BLaER1 treated with 17β-estradiol and CSF1 and Interleukin-3, amounts not matched to agents 10 nM and 100 nM (cell line): ENCODE data around the gene XIST.

ENCODE experiments used
- H3K27ac ChIP-seq, 11 experiments: shearing (Covaris generic); formaldehyde crosslinking; 2 replicates each; pipeline ENCODE4 v1.8.1; 2022
- H3K27me3 ChIP-seq, 11 experiments: shearing (Covaris generic); formaldehyde crosslinking; 2 replicates each; pipeline ENCODE4 v1.8.1; 2022
- H3K36me3 ChIP-seq, 11 experiments: shearing (Covaris generic); formaldehyde crosslinking; 2 replicates each; pipeline ENCODE4 v1.8.1; 2022
- H3K4me1 ChIP-seq, 10 experiments: shearing (Covaris generic); formaldehyde crosslinking; 2 replicates each; pipeline ENCODE4 v1.8.1; 2022
- H3K4me2 ChIP-seq, 11 experiments: shearing (Covaris generic); formaldehyde crosslinking; 2 replicates each; pipeline ENCODE4 v1.8.1; 2022
- H3K4me3 ChIP-seq, 10 experiments: shearing (Covaris generic); formaldehyde crosslinking; 2 replicates each; pipeline ENCODE4 v1.8.1; 2022
- H3K9ac ChIP-seq, 11 experiments: shearing (Covaris generic); formaldehyde crosslinking; 2 replicates each; pipeline ENCODE4 v1.8.1; 2022
- H3K9me3 ChIP-seq, 11 experiments: shearing (Covaris generic); formaldehyde crosslinking; replicated peaks in 1 of 11; 2 replicates each; pipeline ENCODE4 v1.8.1; 2022
- H4K20me1 ChIP-seq, 11 experiments: shearing (Covaris generic); formaldehyde crosslinking; 2 replicates each; pipeline ENCODE4 v1.8.1; 2022
- Cebpa-rat ChIP-seq, 11 experiments: shearing (Covaris generic); IDR thresholded peaks; 2 replicates each; pipeline ENCODE4 v1.8.1; 2022

XIST gene

GRCh38 chrX:73847100-73847499 lies 5.4 kb downstream of the XIST start:
- H3K9me3 ChIP-seq: peaks cover 0 to 7% (median 0%) of the 10 kb centered on the region in 11 experiments; a peak in 2 of 22 replicates
- no peak for TF ChIP-seq Cebpa-rat (IDR thresholded peaks at IDR 0.05)
- H3K4me2 ChIP-seq: peak overlapping the region; percentile 29 to 81 (median 73)
- peaks cover 27 to 68% (median 34%) of the 10 kb centered on the region in 10 experiments; a peak in 18 of 20 replicates for H3K4me1 ChIP-seq
- no peak overlapping the region for H3K27ac ChIP-seq
- H3K4me3 ChIP-seq: peak overlapping the region in 2 of 10 experiments; percentile 1 to 11; a peak in 3 of 20 replicates
- peaks cover 13 to 73% (median 52%) of the 10 kb centered on the region in 11 experiments; a peak in 21 of 22 replicates for H3K36me3 ChIP-seq
- H3K9ac ChIP-seq: no peak overlapping the region
- peaks cover 81 to 88% (median 83%) of the 10 kb centered on the region in 11 experiments for H4K20me1 ChIP-seq
- H3K27me3 ChIP-seq: no peaks in the 10 kb centered on the region

GRCh38 chrX:73842541-73843234 lies 9.8 kb downstream of the XIST start:
- no peak overlapping the region for H3K4me3 ChIP-seq
- no peak overlapping the region for H3K27ac ChIP-seq
- peaks cover 100% of the 10 kb centered on the region in 11 experiments for H4K20me1 ChIP-seq
- no peaks in the 10 kb centered on the region for H3K9me3 ChIP-seq
- no peaks in the 10 kb centered on the region for H3K27me3 ChIP-seq
- H3K4me2 ChIP-seq: peak overlapping the region in 9 of 11 experiments; percentile 0 to 26 (median 20); a peak in 6 of 22 replicates
- no peak overlapping the region for H3K9ac ChIP-seq
- H3K4me1 ChIP-seq: peaks cover 14 to 63% (median 22%) of the 10 kb centered on the region in 10 experiments; a peak in 18 of 20 replicates
- TF ChIP-seq Cebpa-rat (IDR thresholded peaks at IDR 0.05): no peak
- peaks cover 21 to 98% (median 58%) of the 10 kb centered on the region in 11 experiments for H3K36me3 ChIP-seq

- peaks cover 100% of the 10 kb centered on the region in 11 experiments for H4K20me1 ChIP-seq
- H3K36me3 ChIP-seq: peaks cover 24 to 98% (median 60%) of the 10 kb centered on the region in 11 experiments; a peak in 21 of 22 replicates
- no peak for TF ChIP-seq Cebpa-rat (IDR thresholded peaks at IDR 0.05)
- H3K9ac ChIP-seq: no peak overlapping the region
- no peak overlapping the region for H3K27ac ChIP-seq
- H3K9me3 ChIP-seq: no peaks in the 10 kb centered on the region
- H3K27me3 ChIP-seq: no peaks in the 10 kb centered on the region
- peaks cover 8 to 49% (median 12%) of the 10 kb centered on the region in 10 experiments; a peak in 12 of 20 replicates for H3K4me1 ChIP-seq
- H3K4me3 ChIP-seq: no peak overlapping the region
- H3K4me2 ChIP-seq: peak overlapping the region in 1 of 11 experiments; percentile 6; a peak in 1 of 22 replicates
These were observed 11.2 kb downstream of the XIST start for GRCh38 chrX:73841337-73841736.

- H3K27me3 ChIP-seq: no peaks in the 10 kb centered on the region
- H3K4me2 ChIP-seq: no peak overlapping the region
- no peak overlapping the region for H3K27ac ChIP-seq
- peaks cover 25 to 96% (median 61%) of the 10 kb centered on the region in 11 experiments; a peak in 20 of 22 replicates for H3K36me3 ChIP-seq
- no peaks in the 10 kb centered on the region for H3K9me3 ChIP-seq
- peaks cover 99 to 100% (median 100%) of the 10 kb centered on the region in 11 experiments for H4K20me1 ChIP-seq
- H3K4me3 ChIP-seq: no peak overlapping the region
- no peak overlapping the region for H3K9ac ChIP-seq
- peaks cover 3 to 39% (median 9%) of the 10 kb centered on the region in 10 experiments; a peak in 10 of 20 replicates for H3K4me1 ChIP-seq
- no peak for TF ChIP-seq Cebpa-rat (IDR thresholded peaks at IDR 0.05)
These were observed 12.2 kb downstream of the XIST start for GRCh38 chrX:73840120-73840924.

GRCh38 chrX:73839152-73839551 lies 13.4 kb downstream of the XIST start:
- H4K20me1 ChIP-seq: peaks cover 99 to 100% (median 100%) of the 10 kb centered on the region in 11 experiments

GRCh38 chrX:73838123-73838522 lies 14.4 kb downstream of the XIST start:
- Histone ChIP-seq H3K9ac (no peak overlapping the region), H3K4me2 (no peak overlapping the region), H3K27ac (no peak overlapping the region), H3K9me3 (no peaks in the 10 kb centered on the region), H3K36me3 (peaks cover 29 to 87% (median 58%) of the 10 kb centered on the region in 11 experiments; a peak in 20 of 22 replicates), H4K20me1 (peaks cover 99 to 100% (median 100%) of the 10 kb centered on the region in 11 experiments), H3K4me1 (peaks cover 0 to 21% (median 0%) of the 10 kb centered on the region in 10 experiments; a peak in 6 of 20 replicates), H3K27me3 (no peaks in the 10 kb centered on the region), H3K4me3 (no peak overlapping the region)
- no peak for TF ChIP-seq Cebpa-rat (IDR thresholded peaks at IDR 0.05)

More at GRCh38 chrX:73839152-73839551, 13.4 kb downstream of the XIST start:
- H3K4me2 ChIP-seq: no peak overlapping the region
- no peak overlapping the region for H3K27ac ChIP-seq
- peaks cover 24 to 87% (median 55%) of the 10 kb centered on the region in 11 experiments; a peak in 19 of 22 replicates for H3K36me3 ChIP-seq
- no peak overlapping the region for H3K9ac ChIP-seq
- no peaks in the 10 kb centered on the region for H3K27me3 ChIP-seq
- TF ChIP-seq Cebpa-rat (IDR thresholded peaks at IDR 0.05): no peak
- peaks cover 0 to 30% (median 5%) of the 10 kb centered on the region in 10 experiments; a peak in 9 of 20 replicates for H3K4me1 ChIP-seq
- no peak overlapping the region for H3K4me3 ChIP-seq
- no peaks in the 10 kb centered on the region for H3K9me3 ChIP-seq

- H3K9me3 ChIP-seq: no peaks in the 10 kb centered on the region
- peaks cover 99 to 100% (median 100%) of the 10 kb centered on the region in 11 experiments for H4K20me1 ChIP-seq
- H3K4me1 ChIP-seq: peaks cover 0 to 11% (median under 1%) of the 10 kb centered on the region in 10 experiments; a peak in 7 of 20 replicates
- H3K4me2 ChIP-seq: no peak overlapping the region
- no peak overlapping the region for H3K27ac ChIP-seq
- H3K36me3 ChIP-seq: peaks cover 35 to 87% (median 57%) of the 10 kb centered on the region in 11 experiments; a peak in 21 of 22 replicates
- H3K27me3 ChIP-seq: no peaks in the 10 kb centered on the region
- H3K4me3 ChIP-seq: no peak overlapping the region
- H3K9ac ChIP-seq: no peak overlapping the region
- no peak for TF ChIP-seq Cebpa-rat (IDR thresholded peaks at IDR 0.05)
These were observed 15.5 kb downstream of the XIST start for GRCh38 chrX:73836956-73837477.

- H3K27ac ChIP-seq: no peak overlapping the region
- no peak overlapping the region for H3K4me3 ChIP-seq
- H3K4me1 ChIP-seq: peaks cover 0 to 13% (median 9%) of the 10 kb centered on the region in 10 experiments; a peak in 9 of 20 replicates
- H3K27me3 ChIP-seq: no peaks in the 10 kb centered on the region
- no peak for TF ChIP-seq Cebpa-rat (IDR thresholded peaks at IDR 0.05)
- peaks cover 98 to 100% (median 100%) of the 10 kb centered on the region in 11 experiments for H4K20me1 ChIP-seq
- H3K4me2 ChIP-seq: no peak overlapping the region
- peaks cover 51 to 88% (median 69%) of the 10 kb centered on the region in 11 experiments for H3K36me3 ChIP-seq
- H3K9ac ChIP-seq: no peak overlapping the region
- H3K9me3 ChIP-seq: no peaks in the 10 kb centered on the region
These were observed 18.3 kb downstream of the XIST start for GRCh38 chrX:73834219-73834618.
